Measurements from ENCODE around the gene RHBDF1.

DNA sequence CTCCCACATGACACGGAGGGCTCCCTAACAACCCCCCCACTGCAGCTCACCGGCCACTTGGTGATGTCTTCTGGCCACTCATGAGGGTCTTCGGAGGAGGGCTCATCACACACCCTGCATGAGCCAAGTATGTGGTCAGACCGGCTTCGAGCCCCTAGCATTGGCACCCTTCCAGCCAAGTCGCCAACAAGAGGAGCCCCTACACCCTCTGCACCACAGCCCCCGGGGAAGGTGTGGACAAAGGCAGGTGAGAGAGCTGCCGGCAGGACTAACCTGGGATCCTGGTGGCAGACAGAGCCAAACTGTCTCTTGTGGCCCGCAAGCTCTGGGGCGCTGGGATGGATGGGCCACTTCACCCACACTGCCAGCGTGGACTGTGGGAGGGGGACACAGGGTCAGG is 12.3 kb downstream of the RHBDF1 start:
- TF ChIP-seq KDM5B (CRISPR knock-in tag; IDR thresholded peaks at IDR 0.05; ENCODE audit: borderline replicate concordance) (no peak), NFYC (CRISPR knock-in tag; IDR thresholded peaks at IDR 0.05) (no peak), TAF1 (CRISPR knock-in tag; IDR thresholded peaks at IDR 0.05) (no peak), ZNF850 (CRISPR knock-in tag; conservative IDR thresholded peaks at IDR 0.05) (no peak), ONECUT2 (CRISPR knock-in tag; IDR thresholded peaks at IDR 0.05) (no peak), MYC (CRISPR knock-in tag; IDR thresholded peaks at IDR 0.05; ENCODE audit: borderline replicate concordance) (no peak)
- TF ChIP-seq, protein P1, sequence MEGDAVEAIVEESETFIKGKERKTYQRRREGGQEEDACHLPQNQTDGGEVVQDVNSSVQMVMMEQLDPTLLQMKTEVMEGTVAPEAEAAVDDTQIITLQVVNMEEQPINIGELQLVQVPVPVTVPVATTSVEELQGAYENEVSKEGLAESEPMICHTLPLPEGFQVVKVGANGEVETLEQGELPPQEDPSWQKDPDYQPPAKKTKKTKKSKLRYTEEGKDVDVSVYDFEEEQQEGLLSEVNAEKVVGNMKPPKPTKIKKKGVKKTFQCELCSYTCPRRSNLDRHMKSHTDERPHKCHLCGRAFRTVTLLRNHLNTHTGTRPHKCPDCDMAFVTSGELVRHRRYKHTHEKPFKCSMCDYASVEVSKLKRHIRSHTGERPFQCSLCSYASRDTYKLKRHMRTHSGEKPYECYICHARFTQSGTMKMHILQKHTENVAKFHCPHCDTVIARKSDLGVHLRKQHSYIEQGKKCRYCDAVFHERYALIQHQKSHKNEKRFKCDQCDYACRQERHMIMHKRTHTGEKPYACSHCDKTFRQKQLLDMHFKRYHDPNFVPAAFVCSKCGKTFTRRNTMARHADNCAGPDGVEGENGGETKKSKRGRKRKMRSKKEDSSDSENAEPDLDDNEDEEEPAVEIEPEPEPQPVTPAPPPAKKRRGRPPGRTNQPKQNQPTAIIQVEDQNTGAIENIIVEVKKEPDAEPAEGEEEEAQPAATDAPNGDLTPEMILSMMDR (CRISPR knock-in tag; IDR thresholded peaks at IDR 0.05): no peak

Data from HepG2 (cell line).